ENCODE results near the gene MAP3K7CL.

MAP3K7CL gene

GRCh38 chr21:29096218-29097015 is 34.0 kb upstream of the MAP3K7CL start:
- H3K4me3 ChIP-seq (ENCODE audit: insufficient read depth in 1 of 2, low read depth in 1 of 2, low read length in 2 of 2), result no peak overlapping the region
- no peak overlapping the region for H3K4me2 ChIP-seq (ENCODE audit: low read length, poor library complexity, severe bottlenecking)
- no peak overlapping the region for H3K9ac ChIP-seq (ENCODE audit: low read length)
- no peaks in the 10 kb centered on the region for H3K79me1 ChIP-seq (replicated peaks; ENCODE audit: low read length, poor library complexity, severe bottlenecking)
- 95% methylated on average over 5 of the region's 8 CpGs for WGBS
- H2AK5ac ChIP-seq (ENCODE audit: low read length, severe bottlenecking), result peak overlapping the region; percentile 54
- H3K27ac ChIP-seq (ENCODE audit: low read length, poor library complexity, severe bottlenecking), result no peak overlapping the region
- no peak overlapping the region for H2BK15ac ChIP-seq (ENCODE audit: low read depth, poor library complexity, severe bottlenecking)
- peak overlapping the region in 1 of 2 experiments; percentile 66 for H2BK12ac ChIP-seq (ENCODE audit: low read length in 2 of 2)
- no peak overlapping the region for H2BK120ac ChIP-seq (ENCODE audit: low read depth, low read length)
- no peak overlapping the region for H3K18ac ChIP-seq (ENCODE audit: low read depth in 1 of 2, low read length in 2 of 2)
- no peak overlapping the region for H2AFZ ChIP-seq (ENCODE audit: low read depth, low read length)
- no peak overlapping the region for H3K14ac ChIP-seq (ENCODE audit: low read length in 2 of 2)
- H3K4me1 ChIP-seq (ENCODE audit: control insufficient read depth, insufficient read depth, low read depth, low read length), result peaks cover 3% of the 10 kb centered on the region
- H3K9me3 ChIP-seq (ENCODE audit: control insufficient read depth, low read length), result no peaks in the 10 kb centered on the region
- DNase-seq, result no peak
- no peak overlapping the region for H3K4ac ChIP-seq (ENCODE audit: low read depth in 1 of 2, low read length in 2 of 2)
- H3K36me3 ChIP-seq (ENCODE audit: control insufficient read depth in 1 of 2, insufficient read depth in 2 of 2, low read depth in 1 of 2, low read length in 2 of 2), result no peaks in the 10 kb centered on the region
- no peak overlapping the region for H2BK5ac ChIP-seq (ENCODE audit: low read depth, low read length, poor library complexity, severe bottlenecking)
- H4K8ac ChIP-seq (ENCODE audit: low read length), result no peak overlapping the region
- no peak overlapping the region for H4K91ac ChIP-seq (ENCODE audit: low read length)
- H3K23ac ChIP-seq (ENCODE audit: low read length in 2 of 2), result no peak overlapping the region
- H3K27me3 ChIP-seq (ENCODE audit: control insufficient read depth in 1 of 2, insufficient read depth in 1 of 2, low read length in 2 of 2), result no peaks in the 10 kb centered on the region

- Histone ChIP-seq H3K14ac (ENCODE audit: low read length in 2 of 2) (no peak overlapping the region), H2BK120ac (ENCODE audit: low read depth, low read length) (no peak overlapping the region), H2BK15ac (ENCODE audit: low read depth, poor library complexity, severe bottlenecking) (no peak overlapping the region), H3K36me3 (ENCODE audit: control insufficient read depth in 1 of 2, insufficient read depth in 2 of 2, low read depth in 1 of 2, low read length in 2 of 2) (peaks cover 0 to 7% of the 10 kb centered on the region in 2 experiments), H2BK12ac (ENCODE audit: low read length in 2 of 2) (no peak overlapping the region), H3K79me1 (replicated peaks; ENCODE audit: low read length, poor library complexity, severe bottlenecking) (no peaks in the 10 kb centered on the region), H3K4me1 (ENCODE audit: control insufficient read depth, insufficient read depth, low read depth, low read length) (peaks cover 2% of the 10 kb centered on the region), H2AFZ (ENCODE audit: low read depth, low read length) (no peak overlapping the region), H3K9ac (ENCODE audit: low read length) (no peak overlapping the region), H3K23ac (ENCODE audit: low read length in 2 of 2) (no peak overlapping the region), H3K18ac (ENCODE audit: low read depth in 1 of 2, low read length in 2 of 2) (no peak overlapping the region), H3K27me3 (ENCODE audit: control insufficient read depth in 1 of 2, insufficient read depth in 1 of 2, low read length in 2 of 2) (no peaks in the 10 kb centered on the region), H3K4me2 (ENCODE audit: low read length, poor library complexity, severe bottlenecking) (no peak overlapping the region), H2AK5ac (ENCODE audit: low read length, severe bottlenecking) (no peak overlapping the region), H3K4me3 (ENCODE audit: insufficient read depth in 1 of 2, low read depth in 1 of 2, low read length in 2 of 2) (no peak overlapping the region), H2BK5ac (ENCODE audit: low read depth, low read length, poor library complexity, severe bottlenecking) (no peak overlapping the region), H4K8ac (ENCODE audit: low read length) (no peak overlapping the region), H3K9me3 (ENCODE audit: control insufficient read depth, low read length) (no peaks in the 10 kb centered on the region), H3K27ac (ENCODE audit: low read length, poor library complexity, severe bottlenecking) (no peak overlapping the region), H4K91ac (ENCODE audit: low read length) (no peak overlapping the region), H3K4ac (ENCODE audit: low read depth in 1 of 2, low read length in 2 of 2) (no peak overlapping the region)
- DNase-seq, result peak; percentile 24
- WGBS, result 95% methylated on average over 1 of the region's 2 CpGs
Measured at GRCh38 chr21:29098156-29098555, 32.3 kb upstream of the MAP3K7CL start.

GRCh38 chr21:29102791-29103257 is 27.6 kb upstream of the MAP3K7CL start:
- Histone ChIP-seq H2AFZ (ENCODE audit: low read depth, low read length) (no peak overlapping the region), H2BK120ac (ENCODE audit: low read depth, low read length) (no peak overlapping the region), H4K91ac (ENCODE audit: low read length) (no peak overlapping the region), H3K4me3 (ENCODE audit: insufficient read depth in 1 of 2, low read depth in 1 of 2, low read length in 2 of 2) (no peak overlapping the region), H3K4ac (ENCODE audit: low read depth in 1 of 2, low read length in 2 of 2) (no peak overlapping the region), H3K4me2 (ENCODE audit: low read length, poor library complexity, severe bottlenecking) (no peak overlapping the region), H3K9ac (ENCODE audit: low read length) (no peak overlapping the region), H3K36me3 (ENCODE audit: control insufficient read depth in 1 of 2, insufficient read depth in 2 of 2, low read depth in 1 of 2, low read length in 2 of 2) (peaks cover 0 to 7% of the 10 kb centered on the region in 2 experiments), H3K27me3 (ENCODE audit: control insufficient read depth in 1 of 2, insufficient read depth in 1 of 2, low read length in 2 of 2) (no peaks in the 10 kb centered on the region), H3K14ac (ENCODE audit: low read length in 2 of 2) (no peak overlapping the region), H3K4me1 (ENCODE audit: control insufficient read depth, insufficient read depth, low read depth, low read length) (peaks cover 7% of the 10 kb centered on the region), H3K79me1 (replicated peaks; ENCODE audit: low read length, poor library complexity, severe bottlenecking) (no peaks in the 10 kb centered on the region), H3K9me3 (ENCODE audit: control insufficient read depth, low read length) (no peaks in the 10 kb centered on the region), H3K18ac (ENCODE audit: low read depth in 1 of 2, low read length in 2 of 2) (no peak overlapping the region), H3K27ac (ENCODE audit: low read length, poor library complexity, severe bottlenecking) (no peak overlapping the region), H2BK5ac (ENCODE audit: low read depth, low read length, poor library complexity, severe bottlenecking) (no peak overlapping the region), H2BK12ac (ENCODE audit: low read length in 2 of 2) (no peak overlapping the region), H2AK5ac (ENCODE audit: low read length, severe bottlenecking) (no peak overlapping the region), H2BK15ac (ENCODE audit: low read depth, poor library complexity, severe bottlenecking) (no peak overlapping the region), H4K8ac (ENCODE audit: low read length) (no peak overlapping the region), H3K23ac (ENCODE audit: low read length in 2 of 2) (no peak overlapping the region)
- WGBS, result 100% methylated on average over 2 of the region's 2 CpGs
- peak; percentile 63 for DNase-seq

- H3K27me3 ChIP-seq (ENCODE audit: control insufficient read depth in 1 of 2, insufficient read depth in 1 of 2, low read length in 2 of 2), result no peaks in the 10 kb centered on the region
- H4K91ac ChIP-seq (ENCODE audit: low read length), result no peak overlapping the region
- no peak overlapping the region for H3K4ac ChIP-seq (ENCODE audit: low read depth in 1 of 2, low read length in 2 of 2)
- no peaks in the 10 kb centered on the region for H3K79me1 ChIP-seq (replicated peaks; ENCODE audit: low read length, poor library complexity, severe bottlenecking)
- no peak overlapping the region for H4K8ac ChIP-seq (ENCODE audit: low read length)
- 83% methylated on average over 7 of the region's 7 CpGs for WGBS
- peak overlapping the region; percentile 71 for H3K27ac ChIP-seq (ENCODE audit: low read length, poor library complexity, severe bottlenecking)
- H2AK5ac ChIP-seq (ENCODE audit: low read length, severe bottlenecking), result no peak overlapping the region
- H3K9me3 ChIP-seq (ENCODE audit: control insufficient read depth, low read length), result no peaks in the 10 kb centered on the region
- peaks cover 7% of the 10 kb centered on the region for H3K4me1 ChIP-seq (ENCODE audit: control insufficient read depth, insufficient read depth, low read depth, low read length)
- H2BK15ac ChIP-seq (ENCODE audit: low read depth, poor library complexity, severe bottlenecking), result no peak overlapping the region
- H3K9ac ChIP-seq (ENCODE audit: low read length), result no peak overlapping the region
- no peak overlapping the region for H2AFZ ChIP-seq (ENCODE audit: low read depth, low read length)
- peak overlapping the region; percentile 2 to 59 for H2BK12ac ChIP-seq (ENCODE audit: low read length in 2 of 2)
- peak; percentile 10 for DNase-seq
- no peak overlapping the region for H3K23ac ChIP-seq (ENCODE audit: low read length in 2 of 2)
- H3K14ac ChIP-seq (ENCODE audit: low read length in 2 of 2), result no peak overlapping the region
- no peak overlapping the region for H2BK120ac ChIP-seq (ENCODE audit: low read depth, low read length)
- H2BK5ac ChIP-seq (ENCODE audit: low read depth, low read length, poor library complexity, severe bottlenecking), result no peak overlapping the region
- H3K4me3 ChIP-seq (ENCODE audit: insufficient read depth in 1 of 2, low read depth in 1 of 2, low read length in 2 of 2), result no peak overlapping the region
- no peak overlapping the region for H3K4me2 ChIP-seq (ENCODE audit: low read length, poor library complexity, severe bottlenecking)
- peaks cover 0 to 7% of the 10 kb centered on the region in 2 experiments for H3K36me3 ChIP-seq (ENCODE audit: control insufficient read depth in 1 of 2, insufficient read depth in 2 of 2, low read depth in 1 of 2, low read length in 2 of 2)
- H3K18ac ChIP-seq (ENCODE audit: low read depth in 1 of 2, low read length in 2 of 2), result no peak overlapping the region
Measured at GRCh38 chr21:29104239-29104708, 26.2 kb upstream of the MAP3K7CL start.

All from mesenchymal stem cell (in vitro differentiated cells and primary cell).